OCI-M1 (cell line): ENCODE results near the gene SLC25A45.

ENCODE experiments used
- DNase-seq: peaks from one replicate; lab custom pipeline; 2025; lab: John Stamatoyannopoulos, UW

Gene SLC25A45, protein sequence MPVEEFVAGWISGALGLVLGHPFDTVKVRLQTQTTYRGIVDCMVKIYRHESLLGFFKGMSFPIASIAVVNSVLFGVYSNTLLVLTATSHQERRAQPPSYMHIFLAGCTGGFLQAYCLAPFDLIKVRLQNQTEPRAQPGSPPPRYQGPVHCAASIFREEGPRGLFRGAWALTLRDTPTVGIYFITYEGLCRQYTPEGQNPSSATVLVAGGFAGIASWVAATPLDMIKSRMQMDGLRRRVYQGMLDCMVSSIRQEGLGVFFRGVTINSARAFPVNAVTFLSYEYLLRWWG

DNA sequence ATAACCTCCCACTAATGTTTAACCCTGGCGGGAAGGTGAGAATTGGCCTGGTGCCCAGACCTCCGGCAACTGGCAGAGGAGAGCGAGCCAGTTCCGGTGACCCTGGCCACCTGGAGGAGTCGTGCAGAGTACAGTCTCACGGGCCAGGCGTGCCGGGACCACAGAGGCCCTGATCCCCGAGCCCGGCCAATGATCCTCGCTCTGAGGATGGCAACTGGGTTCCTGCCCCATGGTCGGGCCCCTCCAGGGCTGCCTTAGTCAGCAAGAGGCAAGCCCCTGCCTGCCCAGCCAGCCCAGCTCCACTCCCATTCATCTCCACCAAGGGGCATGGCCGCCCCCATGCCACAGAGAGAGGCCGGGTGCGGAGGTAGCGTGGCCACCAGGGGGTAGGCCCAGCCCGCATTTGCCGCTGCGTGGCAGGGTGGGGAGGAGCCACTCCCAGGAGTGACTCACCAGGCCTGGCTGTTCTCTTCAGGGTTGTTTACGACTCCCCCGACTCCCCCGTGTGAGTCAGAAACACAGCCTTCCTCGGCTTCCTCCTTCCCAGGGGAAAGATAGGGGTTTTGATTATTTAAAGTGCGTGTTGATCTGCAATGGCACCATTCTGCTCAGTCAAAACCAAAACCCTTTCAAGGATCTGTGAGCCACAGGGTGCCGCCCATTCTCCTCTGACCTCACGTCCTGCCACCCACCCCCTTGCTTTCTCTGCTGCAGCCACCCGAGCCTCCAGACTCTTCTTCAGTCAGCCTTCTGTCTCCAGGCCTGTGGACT, at the start of gene SLC25A45:
SLC25A45 (minus strand) TSS at position 614 of the 771 bp plus-strand sequence. CDS start 695 bp downstream, outside the sequence.
- peak; percentile 96 for DNase-seq

DNA sequence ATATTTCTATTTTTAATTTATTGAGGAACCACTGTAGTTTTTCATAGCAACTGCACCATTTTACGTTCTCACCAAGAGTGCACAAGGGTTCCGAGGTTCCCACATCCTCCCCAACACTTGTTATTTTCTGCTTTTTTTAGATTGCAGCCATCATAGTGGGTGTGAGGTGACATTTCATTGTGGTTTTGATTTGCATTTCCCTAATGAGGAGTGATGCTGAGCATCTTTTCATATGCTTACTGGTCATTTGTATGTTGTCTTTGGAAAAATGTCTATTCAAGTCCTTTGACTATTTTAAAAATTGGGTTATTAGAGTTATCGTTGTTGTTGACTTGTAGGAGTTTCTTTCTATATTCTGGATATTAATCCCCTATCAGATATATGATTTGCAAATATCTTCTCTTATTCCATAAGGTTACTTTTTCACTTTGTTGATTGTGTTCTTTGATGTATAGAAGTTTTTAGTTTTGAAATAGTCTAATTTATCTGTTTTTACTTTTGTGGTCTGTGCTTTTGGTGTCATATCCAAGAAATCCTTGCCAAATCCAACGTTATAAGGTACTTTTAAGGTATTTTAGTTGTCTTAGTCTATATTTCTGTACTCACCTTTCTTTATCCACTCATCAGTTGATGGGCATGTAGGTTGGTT, 49.1 kb upstream of the SLC25A45 start:
- no peak for DNase-seq

DNA sequence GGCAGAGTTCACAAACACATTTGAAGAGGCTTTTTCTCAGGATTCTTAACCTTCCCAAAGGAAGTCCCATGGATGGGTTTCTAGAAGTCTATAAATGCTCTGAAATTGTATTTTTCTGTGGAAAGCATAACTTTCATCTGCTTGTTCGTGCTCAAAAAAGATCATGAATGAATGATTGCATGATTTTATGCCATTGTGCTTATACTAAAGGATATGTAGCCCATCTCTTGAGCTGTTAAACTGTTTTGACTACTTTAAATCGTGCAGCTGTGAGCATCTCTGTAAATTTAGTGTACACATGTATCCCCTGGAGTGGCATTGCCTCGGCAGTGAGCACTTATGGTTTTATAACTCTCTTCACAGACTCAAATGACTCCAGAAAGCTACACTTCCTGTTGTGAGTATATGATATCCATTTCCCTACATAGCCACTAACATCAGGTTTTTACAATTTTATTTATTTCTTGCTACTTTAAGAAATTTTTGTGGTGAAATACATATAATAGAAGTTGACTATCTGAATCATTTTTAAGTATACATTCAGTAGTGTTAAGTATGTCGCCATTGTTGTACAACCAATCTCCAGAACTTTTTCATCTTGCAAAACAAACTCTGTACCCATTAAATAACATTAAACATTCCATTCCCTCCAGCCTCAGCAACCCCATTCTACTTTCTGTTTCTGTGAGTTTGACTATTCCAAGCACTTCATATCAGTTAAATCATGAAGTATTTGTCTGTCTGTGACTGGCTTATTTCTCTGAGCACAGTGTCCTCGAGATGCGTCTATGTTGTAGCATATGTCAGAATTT, 48.2 kb upstream of the SLC25A45 start:
- no peak for DNase-seq

DNA sequence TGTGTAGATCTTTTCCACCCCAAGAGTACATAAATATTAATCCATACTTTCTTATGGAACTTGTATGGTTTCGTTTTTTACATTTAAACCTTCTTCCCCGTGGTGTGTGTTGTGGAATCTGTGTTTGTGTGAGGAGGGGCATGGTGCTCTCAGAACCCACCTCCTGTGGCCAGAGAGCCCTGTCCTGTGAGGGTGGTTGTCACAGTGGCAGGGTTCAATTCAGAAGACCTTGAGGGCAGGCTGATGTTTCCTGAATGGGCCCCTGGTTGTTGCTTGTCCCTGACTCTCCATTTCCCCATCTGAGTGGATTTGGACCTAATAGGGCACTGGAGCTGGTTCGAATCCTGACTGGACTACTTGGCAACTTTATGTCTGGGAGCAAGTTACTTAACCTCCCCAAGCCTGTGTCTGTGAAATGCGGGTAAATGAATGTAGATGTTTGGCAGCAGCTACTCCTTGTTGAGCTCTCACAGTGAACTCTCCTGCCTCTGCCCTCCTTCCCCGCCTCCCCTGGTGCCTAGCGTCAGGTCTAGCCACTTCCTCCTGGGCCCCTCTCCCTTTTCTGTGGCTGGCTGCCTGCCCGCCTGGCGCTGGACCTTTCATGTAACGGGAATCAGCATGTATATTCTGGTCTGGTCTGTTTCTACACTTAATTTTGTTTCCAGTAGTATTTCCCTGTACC, 47.4 kb upstream of the SLC25A45 start:
- DNase-seq: peak; percentile 79

DNA sequence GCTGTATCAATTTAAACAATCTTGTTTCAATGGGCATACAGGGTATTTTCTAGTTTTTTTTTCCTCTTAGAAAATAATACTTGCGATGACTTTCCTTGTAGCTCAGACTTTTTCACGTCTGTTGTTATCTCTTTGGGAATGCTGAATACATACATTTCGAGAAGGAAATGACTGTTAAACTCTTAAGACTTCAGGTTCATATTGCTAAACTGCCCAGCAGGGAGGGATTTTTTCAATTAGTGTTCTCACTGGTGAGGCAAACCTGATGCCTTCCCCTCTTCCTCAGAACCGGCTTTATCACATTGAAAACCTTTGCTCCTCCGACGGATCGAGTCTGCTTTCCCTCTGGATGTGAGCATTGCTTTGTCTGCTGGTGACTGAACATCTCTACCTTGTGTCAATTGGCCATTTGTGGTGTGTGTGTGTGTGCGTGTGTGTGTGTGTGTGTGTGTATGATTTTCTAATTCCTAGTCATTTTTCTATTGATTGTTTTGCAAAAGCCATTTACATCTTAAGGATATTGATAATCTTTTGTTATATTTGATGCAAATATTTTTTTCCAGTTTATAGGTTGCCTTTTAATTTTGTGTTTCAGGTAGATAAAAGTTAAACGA, 46.7 kb upstream of the SLC25A45 start:
- peak; percentile 70 for DNase-seq

DNA sequence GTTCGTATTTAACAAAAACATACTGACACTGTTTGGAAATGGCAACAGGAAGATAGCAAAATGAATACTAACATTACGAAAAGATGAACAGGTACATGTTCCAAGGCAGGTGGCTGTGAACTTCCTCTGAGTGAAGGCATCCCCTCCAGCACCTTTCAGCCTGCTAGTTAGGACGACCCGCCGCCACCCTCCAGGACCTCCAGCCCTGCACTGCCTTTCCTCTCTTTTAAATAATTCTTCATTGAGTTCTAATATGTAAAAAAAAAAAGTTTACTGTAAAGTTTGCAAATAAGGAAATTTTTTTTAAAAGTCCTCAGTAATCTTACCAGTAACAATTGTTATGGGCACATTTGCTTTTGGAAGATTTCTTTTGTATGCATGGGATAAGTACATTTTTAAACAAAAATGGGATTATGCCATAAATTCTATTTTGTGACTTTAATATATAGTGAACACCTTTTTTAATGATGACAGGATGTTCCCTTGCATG, 46.2 kb upstream of the SLC25A45 start:
- DNase-seq: no peak

DNA sequence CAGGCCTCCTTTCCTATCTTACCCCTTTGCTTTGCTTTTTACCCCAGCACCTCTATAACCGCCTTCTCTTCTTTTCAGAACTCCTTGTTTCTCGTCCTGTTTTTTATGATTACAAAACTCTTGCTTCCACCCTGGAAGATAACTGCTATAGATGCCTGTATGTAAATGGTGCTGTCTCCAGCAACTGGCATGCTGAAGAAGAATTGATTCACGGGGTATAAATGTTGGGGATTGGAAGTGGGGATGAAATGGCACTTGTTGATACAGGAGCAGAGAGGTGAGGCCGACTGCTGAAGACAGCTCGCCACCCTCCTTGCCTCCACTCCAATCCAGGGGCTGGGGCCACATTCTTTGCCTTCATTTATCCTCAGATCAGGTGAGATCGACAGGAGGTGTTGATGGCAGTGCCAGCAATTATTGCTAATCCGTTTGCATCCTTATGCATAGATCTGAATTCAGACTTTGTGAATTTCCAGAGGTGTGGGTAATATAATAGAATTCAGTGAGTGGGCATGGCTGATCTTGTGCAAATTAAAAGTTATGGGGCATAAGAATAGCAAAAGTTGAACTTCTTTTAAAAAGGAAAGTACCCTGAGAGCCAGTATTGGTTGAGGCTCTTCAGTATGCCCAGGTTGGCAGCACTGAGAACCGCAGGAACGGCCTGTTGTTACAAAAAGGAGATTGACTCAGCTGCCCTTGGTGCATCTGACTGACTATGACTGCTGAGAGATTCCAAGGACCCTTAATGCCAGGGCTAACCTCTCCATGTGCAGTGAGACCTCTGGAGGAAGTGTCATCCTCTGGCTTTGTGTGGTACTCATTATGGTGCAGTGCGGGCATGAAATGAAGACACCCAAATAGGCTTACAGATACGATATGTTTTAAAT, 45.5 kb upstream of the SLC25A45 start:
- peak; percentile 83 for DNase-seq

DNA sequence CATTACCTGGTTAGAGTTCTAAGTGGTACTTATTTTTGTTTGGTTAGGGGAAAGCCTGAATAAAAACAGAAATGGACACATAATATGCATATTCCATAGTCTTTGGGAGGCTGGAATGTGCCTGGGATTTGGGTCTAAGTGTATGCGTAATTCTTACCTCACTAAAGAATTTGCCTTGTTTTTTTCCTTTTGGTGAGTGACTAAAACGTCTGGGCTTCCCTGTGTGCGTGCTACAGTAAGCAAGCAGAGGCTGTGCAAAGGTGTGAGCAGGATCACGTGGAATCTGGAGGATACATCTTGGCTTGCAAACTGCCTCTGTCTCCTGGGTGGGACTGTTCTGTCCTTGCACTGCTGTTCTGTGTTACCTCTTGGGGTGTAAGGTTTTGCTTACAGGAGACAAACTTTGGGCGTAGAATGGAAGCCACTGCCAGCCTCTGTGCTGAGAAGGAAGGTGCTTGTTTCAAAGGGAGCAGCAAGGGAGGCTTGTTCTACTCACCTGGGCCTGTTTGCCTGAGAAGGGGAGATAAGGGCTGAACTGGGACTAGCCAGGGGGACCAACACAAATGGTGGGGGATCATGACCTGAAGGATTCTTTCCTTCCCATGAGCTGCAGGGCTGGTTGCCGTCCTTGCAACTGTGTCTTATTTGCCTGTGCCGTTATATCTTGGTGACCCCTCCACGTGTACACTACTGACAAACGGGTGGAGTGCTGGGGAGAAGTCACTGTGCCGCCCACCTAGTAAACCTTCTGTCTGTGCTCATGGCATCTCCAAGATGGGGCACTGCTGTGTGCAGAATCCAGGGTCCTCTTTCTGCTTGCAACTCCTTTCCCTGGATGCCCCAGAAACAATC, 44.6 kb upstream of the SLC25A45 start:
- peak; percentile 92 for DNase-seq

DNA sequence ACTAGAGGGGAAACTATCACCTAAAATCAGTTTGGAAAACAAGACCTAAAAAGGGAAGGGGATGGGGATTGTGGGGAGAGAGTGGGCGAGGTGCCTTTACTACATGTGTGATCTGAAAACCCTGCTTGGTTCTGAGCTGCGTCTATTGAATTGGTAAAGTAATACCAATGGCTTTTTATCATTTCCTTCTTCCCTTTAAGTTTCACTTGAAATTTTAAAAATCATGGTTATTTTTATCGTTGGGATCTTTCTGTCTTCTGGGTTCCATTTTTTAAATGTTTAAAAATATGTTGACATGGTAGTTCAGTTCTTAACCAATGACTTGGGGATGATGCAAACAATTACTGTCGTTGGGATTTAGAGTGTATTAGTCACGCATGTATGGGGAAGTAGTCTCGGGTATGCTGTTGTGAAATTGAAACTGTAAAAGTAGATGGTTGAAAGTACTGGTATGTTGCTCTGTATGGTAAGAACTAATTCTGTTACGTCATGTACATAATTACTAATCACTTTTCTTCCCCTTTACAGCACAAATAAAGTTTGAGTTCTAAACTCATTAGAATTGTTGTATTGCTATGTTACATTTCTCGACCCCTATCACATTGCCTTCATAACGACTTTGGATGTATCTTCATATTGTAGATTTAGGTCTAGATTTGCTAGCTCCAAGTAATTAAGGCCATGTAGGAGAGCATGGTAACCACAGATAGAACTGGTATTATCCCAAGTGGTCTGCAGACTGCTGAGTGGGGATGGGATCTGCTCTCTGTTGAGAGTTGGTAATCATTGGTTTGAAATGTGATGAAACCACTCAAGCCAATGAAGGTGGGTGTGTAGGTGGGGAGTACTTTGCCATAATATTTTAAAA, 43.8 kb upstream of the SLC25A45 start:
- peak; percentile 92 for DNase-seq

DNA sequence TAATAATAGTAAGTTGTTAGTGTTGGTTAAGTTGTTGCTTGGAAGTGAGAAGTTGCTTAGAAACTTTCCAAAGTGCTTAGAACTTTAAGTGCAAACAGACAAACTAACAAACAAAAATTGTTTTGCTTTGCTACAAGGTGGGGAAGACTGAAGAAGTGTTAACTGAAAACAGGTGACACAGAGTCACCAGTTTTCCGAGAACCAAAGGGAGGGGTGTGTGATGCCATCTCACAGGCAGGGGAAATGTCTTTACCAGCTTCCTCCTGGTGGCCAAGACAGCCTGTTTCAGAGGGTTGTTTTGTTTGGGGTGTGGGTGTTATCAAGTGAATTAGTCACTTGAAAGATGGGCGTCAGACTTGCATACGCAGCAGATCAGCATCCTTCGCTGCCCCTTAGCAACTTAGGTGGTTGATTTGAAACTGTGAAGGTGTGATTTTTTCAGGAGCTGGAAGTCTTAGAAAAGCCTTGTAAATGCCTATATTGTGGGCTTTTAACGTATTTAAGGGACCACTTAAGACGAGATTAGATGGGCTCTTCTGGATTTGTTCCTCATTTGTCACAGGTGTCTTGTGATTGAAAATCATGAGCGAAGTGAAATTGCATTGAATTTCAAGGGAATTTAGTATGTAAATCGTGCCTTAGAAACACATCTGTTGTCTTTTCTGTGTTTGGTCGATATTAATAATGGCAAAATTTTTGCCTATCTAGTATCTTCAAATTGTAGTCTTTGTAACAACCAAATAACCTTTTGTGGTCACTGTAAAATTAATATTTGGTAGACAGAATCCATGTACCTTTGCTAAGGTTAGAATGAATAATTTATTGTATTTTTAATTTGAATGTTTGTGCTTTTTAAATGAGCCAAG, 42.9 kb upstream of the SLC25A45 start:
- peak; percentile 86 for DNase-seq

DNA sequence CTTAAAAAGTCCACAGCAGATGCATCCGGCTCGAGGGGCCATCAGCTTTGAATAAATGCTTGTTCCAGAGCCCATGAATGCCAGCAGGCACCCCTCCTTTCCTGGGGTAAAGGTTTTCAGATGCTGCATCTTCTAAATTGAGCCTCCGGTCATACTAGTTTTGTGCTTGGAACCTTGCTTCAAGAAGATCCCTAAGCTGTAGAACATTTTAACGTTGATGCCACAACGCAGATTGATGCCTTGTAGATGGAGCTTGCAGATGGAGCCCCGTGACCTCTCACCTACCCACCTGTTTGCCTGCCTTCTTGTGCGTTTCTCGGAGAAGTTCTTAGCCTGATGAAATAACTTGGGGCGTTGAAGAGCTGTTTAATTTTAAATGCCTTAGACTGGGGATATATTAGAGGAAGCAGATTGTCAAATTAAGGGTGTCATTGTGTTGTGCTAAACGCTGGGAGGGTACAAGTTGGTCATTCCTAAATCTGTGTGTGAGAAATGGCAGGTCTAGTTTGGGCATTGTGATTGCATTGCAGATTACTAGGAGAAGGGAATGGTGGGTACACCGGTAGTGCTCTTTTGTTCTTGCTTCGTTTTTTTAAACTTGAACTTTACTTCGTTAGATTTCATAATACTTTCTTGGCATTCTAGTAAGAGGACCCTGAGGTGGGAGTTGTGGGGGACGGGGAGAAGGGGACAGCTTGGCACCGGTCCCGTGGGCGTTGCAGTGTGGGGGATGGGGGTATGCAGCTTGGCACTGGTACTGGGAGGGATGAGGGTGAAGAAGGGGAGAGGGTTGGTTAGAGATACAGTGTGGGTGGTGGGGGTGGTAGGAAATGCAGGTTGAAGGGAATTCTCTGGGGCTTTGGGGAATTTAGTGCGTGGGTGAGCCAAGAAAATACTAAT, 42.0 kb upstream of the SLC25A45 start:
- DNase-seq: peak; percentile 79

DNA sequence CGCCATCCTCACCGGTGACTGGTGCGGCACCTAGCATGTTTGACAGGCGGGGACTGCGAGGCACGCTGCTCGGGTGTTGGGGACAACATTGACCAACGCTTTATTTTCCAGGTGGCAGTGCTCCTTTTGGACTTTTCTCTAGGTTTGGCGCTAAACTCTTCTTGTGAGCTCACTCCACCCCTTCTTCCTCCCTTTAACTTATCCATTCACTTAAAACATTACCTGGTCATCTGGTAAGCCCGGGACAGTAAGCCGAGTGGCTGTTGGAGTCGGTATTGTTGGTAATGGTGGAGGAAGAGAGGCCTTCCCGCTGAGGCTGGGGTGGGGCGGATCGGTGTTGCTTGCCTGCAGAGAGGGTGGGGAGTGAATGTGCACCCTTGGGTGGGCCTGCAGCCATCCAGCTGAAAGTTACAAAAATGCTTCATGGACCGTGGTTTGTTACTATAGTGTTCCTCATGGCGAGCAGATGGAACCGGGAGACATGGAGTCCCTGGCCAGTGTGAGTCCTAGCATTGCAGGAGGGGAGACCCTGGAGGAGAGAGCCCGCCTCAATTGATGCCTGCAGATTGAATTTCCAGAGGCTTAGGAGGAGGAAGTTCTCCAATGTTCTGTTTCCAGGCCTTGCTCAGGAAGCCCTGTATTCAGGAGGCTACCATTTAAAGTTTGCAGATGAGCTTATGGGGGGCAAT, 41.2 kb upstream of the SLC25A45 start:
- DNase-seq: peak; percentile 68

DNA sequence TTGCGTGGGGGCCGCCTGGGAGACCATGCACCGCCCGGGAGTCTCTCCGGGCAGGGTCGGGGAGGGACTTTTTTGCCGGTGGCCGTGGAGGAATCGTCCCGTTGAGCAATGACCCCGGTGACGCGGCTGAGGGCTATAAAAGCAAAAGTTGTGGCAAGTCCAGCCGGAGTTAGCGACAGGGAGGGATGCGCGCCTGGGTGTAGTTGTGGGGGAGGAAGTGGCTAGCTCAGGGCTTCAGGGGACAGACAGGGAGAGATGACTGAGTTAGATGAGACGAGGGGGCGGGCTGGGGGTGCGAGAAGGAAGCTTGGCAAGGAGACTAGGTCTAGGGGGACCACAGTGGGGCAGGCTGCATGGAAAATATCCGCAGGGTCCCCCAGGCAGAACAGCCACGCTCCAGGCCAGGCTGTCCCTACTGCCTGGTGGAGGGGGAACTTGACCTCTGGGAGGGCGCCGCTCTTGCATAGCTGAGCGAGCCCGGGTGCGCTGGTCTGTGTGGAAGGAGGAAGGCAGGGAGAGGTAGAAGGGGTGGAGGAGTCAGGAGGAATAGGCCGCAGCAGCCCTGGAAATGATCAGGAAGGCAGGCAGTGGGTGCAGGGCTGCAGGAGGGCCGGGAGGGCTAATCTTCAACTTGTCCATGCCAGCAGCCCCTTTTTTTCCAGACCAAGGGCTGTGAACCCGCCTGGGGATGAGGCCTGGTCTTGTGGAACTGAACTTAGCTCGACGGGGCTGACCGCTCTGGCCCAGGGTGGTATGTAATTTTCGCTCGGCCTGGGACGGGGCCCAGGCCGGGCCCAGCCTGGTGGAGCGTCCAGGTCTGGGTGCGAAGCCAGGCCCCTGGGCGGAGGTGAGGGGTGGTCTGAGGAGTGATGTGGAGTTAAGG, 40.4 kb upstream of the SLC25A45 start, which contains the start of gene NEAT1:
NEAT1 (plus strand) TSS at position 166 of the 883 bp plus-strand sequence.
- DNase-seq: peak; percentile 96
